HEK293 (cell line): Measurements from ENCODE around the gene PHF20.
A peak's percentile ranks its signal among the peaks of the same experiment; 100 is the strongest.

Source experiments
- CTCF ChIA-PET: fragments of 350-600 bp; formaldehyde crosslinking; extraction: SDS; loops from one replicate; lab custom pipeline; 2021; ENCODE audit warnings: antibody characterized with exemption; lab: Yijun Ruan, JAX
- POLR2A ChIA-PET: fragments of 300-600 bp; formaldehyde crosslinking; extraction: SDS; loops from one replicate; lab custom pipeline; 2020; ENCODE audit warnings: antibody characterized with exemption, inconsistent platforms; lab: Yijun Ruan, JAX
- H3K27ac ChIP-seq: fragments of 200-500 bp; sonication (Bioruptor generic); 2 replicates; pipeline ENCODE4 v1.5.1; 2014; ENCODE audit warnings: low read depth, low read length, control low read depth, inconsistent platforms; ENCODE audit errors: extremely low read depth
- H3K36me3 ChIP-seq, 2 experiments: fragments of 200-500 bp in 1 of 2; sonication (Bioruptor generic) in 1 of 2; 1 replicate in 1 of 2; 2 replicates in 1 of 2; pipeline ENCODE4 v1.5.1; 2014 to 2017; ENCODE audit warnings: inconsistent platforms in 2 of 2, low read length in 2 of 2; ENCODE audit not compliant: control insufficient read depth in 2 of 2, insufficient read depth in 1 of 2
- H3K4me1 ChIP-seq: fragments of 200-500 bp; sonication (Bioruptor generic); 2 replicates; pipeline ENCODE4 v1.5.1; 2014; ENCODE audit warnings: mild to moderate bottlenecking, low read length, inconsistent platforms; ENCODE audit not compliant: control insufficient read depth, insufficient read depth
- H3K4me3 ChIP-seq: 2 replicates; pipeline ENCODE4 v1.5.1; 2011; ENCODE audit warnings: low read depth, mild to moderate bottlenecking, control low read depth, low read length, moderate library complexity
- H3K9me3 ChIP-seq: fragments of 200-500 bp; sonication (Bioruptor generic); 2 replicates; pipeline ENCODE4 v1.5.1; 2014; ENCODE audit warnings: low read depth, low read length, inconsistent platforms; ENCODE audit not compliant: control insufficient read depth, insufficient read depth
- BCL11A ChIP-seq: fragments of 450-650 bp; formaldehyde crosslinking; IDR thresholded peaks from 2 replicates; pipeline ENCODE4 v1.5.1; 2016; ENCODE audit warnings: low read depth, missing biosample characterization, missing genetic modification characterization
- HOXA7 ChIP-seq: sonication (generic); formaldehyde crosslinking; IDR thresholded peaks from 2 replicates; pipeline ENCODE4 v1.8.1; 2022; ENCODE audit warnings: missing genetic modification reagents, borderline replicate concordance
- SCRT1 ChIP-seq: fragments of 450-650 bp; formaldehyde crosslinking; IDR thresholded peaks from 2 replicates; pipeline ENCODE4 v1.5.1; 2016; ENCODE audit warnings: missing biosample characterization, missing genetic modification characterization, borderline replicate concordance
- SCRT2 ChIP-seq: fragments of 450-650 bp; formaldehyde crosslinking; IDR thresholded peaks from 2 replicates; pipeline ENCODE4 v1.5.1; 2016; ENCODE audit warnings: missing biosample characterization, missing genetic modification characterization
- SETDB1 ChIP-seq: IDR thresholded peaks from one replicate; pipeline ENCODE4 v1.6.1; 2017; ENCODE audit warnings: mild to moderate bottlenecking, low read length, moderate library complexity, mixed read lengths; ENCODE audit not compliant: insufficient read length
- ZEB2 ChIP-seq: fragments of 450-650 bp; formaldehyde crosslinking; IDR thresholded peaks from 2 replicates; pipeline ENCODE4 v1.5.1; 2016; ENCODE audit warnings: missing biosample characterization, missing genetic modification characterization
- ZNF132 ChIP-seq: fragments of 450-650 bp; formaldehyde crosslinking; IDR thresholded peaks from 2 replicates; pipeline ENCODE4 v1.5.1; 2017; ENCODE audit warnings: missing biosample characterization, missing genetic modification characterization, borderline replicate concordance
- ZNF184 ChIP-seq: fragments of 450-650 bp; IDR thresholded peaks from 2 replicates; pipeline ENCODE4 v1.5.1; 2018; ENCODE audit warnings: missing biosample characterization, mild to moderate bottlenecking, missing genetic modification characterization
- ZNF214 ChIP-seq: fragments of 450-650 bp; formaldehyde crosslinking; IDR thresholded peaks from 2 replicates; pipeline ENCODE4 v1.5.1; 2017; ENCODE audit warnings: missing biosample characterization, mild to moderate bottlenecking, missing genetic modification characterization, borderline replicate concordance
- ZNF292 ChIP-seq: fragments of 450-650 bp; formaldehyde crosslinking; IDR thresholded peaks from 2 replicates; pipeline ENCODE4 v1.5.1; 2016; ENCODE audit warnings: low read depth, missing biosample characterization, missing genetic modification characterization, borderline replicate concordance
- ZNF664 ChIP-seq: fragments of 450-650 bp; formaldehyde crosslinking; IDR thresholded peaks from 2 replicates; pipeline ENCODE4 v1.5.1; 2016; ENCODE audit warnings: missing biosample characterization, missing genetic modification characterization
- TF ChIP-seq, protein P1 (sequence below): fragments of 450-650 bp; formaldehyde crosslinking; IDR thresholded peaks from 2 replicates; pipeline ENCODE4 v1.5.0; 2017; ENCODE audit warnings: missing biosample characterization, missing genetic modification characterization, borderline replicate concordance
- TF ChIP-seq, protein P2 (sequence below): fragments of 450-650 bp; formaldehyde crosslinking; IDR thresholded peaks from 2 replicates; pipeline ENCODE4 v1.5.1; 2016; ENCODE audit warnings: missing biosample characterization, missing genetic modification characterization, borderline replicate concordance
- TF ChIP-seq, protein P3 (sequence below): fragments of 450-650 bp; formaldehyde crosslinking; IDR thresholded peaks from 2 replicates; pipeline ENCODE4 v1.5.1; 2016; ENCODE audit warnings: missing biosample characterization, missing genetic modification characterization
- TF ChIP-seq, protein P4 (sequence below): fragments of 450-650 bp; formaldehyde crosslinking; IDR thresholded peaks from 2 replicates; pipeline ENCODE4 v1.5.1; 2016; ENCODE audit warnings: missing biosample characterization, missing genetic modification characterization, low read depth

PHF20 gene

DNA sequence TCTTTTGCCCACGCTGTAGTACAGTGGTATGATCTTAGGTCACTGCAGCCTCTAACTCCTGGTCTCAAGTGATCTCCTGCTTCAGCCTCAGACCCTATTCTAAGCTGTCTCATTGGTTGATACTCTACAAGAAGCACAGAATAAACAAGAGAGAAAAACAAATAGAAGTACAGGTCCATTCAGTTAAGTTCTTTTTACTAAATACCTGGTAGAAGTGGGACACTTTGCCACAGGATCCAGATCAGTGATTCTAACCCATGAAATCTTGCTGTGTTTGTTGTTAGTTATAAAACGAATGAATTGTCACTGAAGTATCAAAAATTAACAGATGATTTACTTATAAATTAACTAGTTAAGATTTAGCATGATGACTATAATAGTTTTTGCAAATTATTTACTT lies 105.8 kb downstream of the PHF20 start:
- Histone ChIP-seq H3K4me1 (peaks cover 6% of the 10 kb centered on the region; the same call in 1 of the 2 replicates), H3K9me3 (no peaks in the 10 kb centered on the region), H3K4me3 (no peak overlapping the region), H3K27ac (no peak overlapping the region), H3K36me3 (no peaks in the 10 kb centered on the region)
- ChIA-PET CTCF (no interaction called here), POLR2A (interaction anchor here (0.7 kb wide), 1 partner anchor 381 kb away, joined by 4 read pairs; no protein-coding TSS in a partner anchor)
- TF ChIP-seq, protein P1, sequence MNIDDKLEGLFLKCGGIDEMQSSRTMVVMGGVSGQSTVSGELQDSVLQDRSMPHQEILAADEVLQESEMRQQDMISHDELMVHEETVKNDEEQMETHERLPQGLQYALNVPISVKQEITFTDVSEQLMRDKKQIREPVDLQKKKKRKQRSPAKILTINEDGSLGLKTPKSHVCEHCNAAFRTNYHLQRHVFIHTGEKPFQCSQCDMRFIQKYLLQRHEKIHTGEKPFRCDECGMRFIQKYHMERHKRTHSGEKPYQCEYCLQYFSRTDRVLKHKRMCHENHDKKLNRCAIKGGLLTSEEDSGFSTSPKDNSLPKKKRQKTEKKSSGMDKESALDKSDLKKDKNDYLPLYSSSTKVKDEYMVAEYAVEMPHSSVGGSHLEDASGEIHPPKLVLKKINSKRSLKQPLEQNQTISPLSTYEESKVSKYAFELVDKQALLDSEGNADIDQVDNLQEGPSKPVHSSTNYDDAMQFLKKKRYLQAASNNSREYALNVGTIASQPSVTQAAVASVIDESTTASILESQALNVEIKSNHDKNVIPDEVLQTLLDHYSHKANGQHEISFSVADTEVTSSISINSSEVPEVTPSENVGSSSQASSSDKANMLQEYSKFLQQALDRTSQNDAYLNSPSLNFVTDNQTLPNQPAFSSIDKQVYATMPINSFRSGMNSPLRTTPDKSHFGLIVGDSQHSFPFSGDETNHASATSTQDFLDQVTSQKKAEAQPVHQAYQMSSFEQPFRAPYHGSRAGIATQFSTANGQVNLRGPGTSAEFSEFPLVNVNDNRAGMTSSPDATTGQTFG, result no peak
- TF ChIP-seq BCL11A (tag by site-specific recombination) (no peak), SETDB1 (no peak), ZNF184 (tag by site-specific recombination) (no peak), ZNF664 (no peak), ZNF292 (tag by site-specific recombination) (no peak), HOXA7 (CRISPR knock-in tag) (no peak), ZEB2 (tag by site-specific recombination) (no peak)
- TF ChIP-seq, protein P2, sequence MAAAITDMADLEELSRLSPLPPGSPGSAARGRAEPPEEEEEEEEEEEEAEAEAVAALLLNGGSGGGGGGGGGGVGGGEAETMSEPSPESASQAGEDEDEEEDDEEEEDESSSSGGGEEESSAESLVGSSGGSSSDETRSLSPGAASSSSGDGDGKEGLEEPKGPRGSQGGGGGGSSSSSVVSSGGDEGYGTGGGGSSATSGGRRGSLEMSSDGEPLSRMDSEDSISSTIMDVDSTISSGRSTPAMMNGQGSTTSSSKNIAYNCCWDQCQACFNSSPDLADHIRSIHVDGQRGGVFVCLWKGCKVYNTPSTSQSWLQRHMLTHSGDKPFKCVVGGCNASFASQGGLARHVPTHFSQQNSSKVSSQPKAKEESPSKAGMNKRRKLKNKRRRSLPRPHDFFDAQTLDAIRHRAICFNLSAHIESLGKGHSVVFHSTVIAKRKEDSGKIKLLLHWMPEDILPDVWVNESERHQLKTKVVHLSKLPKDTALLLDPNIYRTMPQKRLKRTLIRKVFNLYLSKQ (tag by site-specific recombination), result no peak
- TF ChIP-seq, protein P3, sequence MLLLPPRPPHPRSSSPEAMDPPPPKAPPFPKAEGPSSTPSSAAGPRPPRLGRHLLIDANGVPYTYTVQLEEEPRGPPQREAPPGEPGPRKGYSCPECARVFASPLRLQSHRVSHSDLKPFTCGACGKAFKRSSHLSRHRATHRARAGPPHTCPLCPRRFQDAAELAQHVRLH (tag by site-specific recombination), result no peak

DNA sequence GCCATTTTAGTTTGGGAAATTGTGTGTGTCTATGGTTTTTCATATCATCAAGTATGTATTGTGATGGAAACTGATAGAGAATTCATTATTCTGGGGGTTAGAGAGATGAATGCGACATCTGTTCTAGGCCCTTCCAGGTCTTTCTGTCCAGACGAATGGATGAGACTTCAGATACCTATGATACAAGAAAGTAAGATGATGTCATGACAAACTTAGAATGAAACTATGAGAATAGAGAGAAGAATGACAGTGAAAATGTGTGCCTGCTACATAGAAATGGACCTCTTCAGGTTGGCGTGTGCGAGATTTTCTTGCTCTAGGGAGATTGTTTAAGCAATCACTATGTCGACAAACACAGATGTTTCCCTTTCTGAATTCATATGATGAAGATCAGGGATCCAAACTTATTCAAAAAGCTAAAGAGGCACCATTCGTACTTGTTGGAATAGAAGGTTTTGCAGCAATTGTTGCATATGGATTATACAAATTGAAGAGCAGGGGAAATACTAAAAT lies 106.4 kb downstream of the PHF20 start:
- no peaks in the 10 kb centered on the region for H3K9me3 ChIP-seq
- H3K4me3 ChIP-seq, result no peak overlapping the region
- no peaks in the 10 kb centered on the region for H3K36me3 ChIP-seq
- ChIA-PET CTCF (no interaction called here), POLR2A (interaction anchor here (0.7 to 1.8 kb wide), 2 partner anchors 136 to 381 kb away, joined by 4 read pairs; partner anchors contain the start of gene RBM39)
- TF ChIP-seq, protein P4, sequence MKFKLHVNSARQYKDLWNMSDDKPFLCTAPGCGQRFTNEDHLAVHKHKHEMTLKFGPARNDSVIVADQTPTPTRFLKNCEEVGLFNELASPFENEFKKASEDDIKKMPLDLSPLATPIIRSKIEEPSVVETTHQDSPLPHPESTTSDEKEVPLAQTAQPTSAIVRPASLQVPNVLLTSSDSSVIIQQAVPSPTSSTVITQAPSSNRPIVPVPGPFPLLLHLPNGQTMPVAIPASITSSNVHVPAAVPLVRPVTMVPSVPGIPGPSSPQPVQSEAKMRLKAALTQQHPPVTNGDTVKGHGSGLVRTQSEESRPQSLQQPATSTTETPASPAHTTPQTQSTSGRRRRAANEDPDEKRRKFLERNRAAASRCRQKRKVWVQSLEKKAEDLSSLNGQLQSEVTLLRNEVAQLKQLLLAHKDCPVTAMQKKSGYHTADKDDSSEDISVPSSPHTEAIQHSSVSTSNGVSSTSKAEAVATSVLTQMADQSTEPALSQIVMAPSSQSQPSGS (tag by site-specific recombination), result peak; percentile 83
- TF ChIP-seq ZNF214, result no peak
- H3K27ac ChIP-seq, result no peak overlapping the region
- H3K4me1 ChIP-seq, result peaks cover 6% of the 10 kb centered on the region; the same call in 1 of the 2 replicates

DNA sequence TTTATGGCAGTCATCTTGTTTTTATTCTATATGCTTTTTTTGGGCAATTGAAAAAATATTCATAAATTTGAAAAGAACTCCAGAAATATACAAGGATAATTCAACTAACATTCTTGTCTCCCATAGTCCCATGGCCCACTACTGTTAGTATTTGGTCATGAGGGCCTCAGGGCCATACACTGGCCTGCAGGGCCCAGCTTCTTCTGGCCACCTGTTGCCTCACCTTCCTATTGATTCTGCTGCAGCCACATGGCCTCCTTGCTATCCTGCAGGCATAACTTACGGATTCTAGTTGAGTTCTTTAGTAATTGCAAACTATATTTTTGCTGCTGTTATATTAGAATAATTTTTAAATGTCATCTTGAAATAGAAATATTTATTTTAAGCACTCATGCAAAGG lies 109.9 kb downstream of the PHF20 start:
- CTCF ChIA-PET, result interaction anchor here (0.6 to 0.7 kb wide), 2 partner anchors 32 to 340 kb away, joined by 3 read pairs; partner anchors contain the start of gene ERGIC3
- POLR2A ChIA-PET, result interaction anchor here (0.6 to 3.9 kb wide), 2 partner anchors 139 to 201 kb away, joined by 3 to 28 read pairs; partner anchors contain the start of gene RBM39
- no peaks in the 10 kb centered on the region; the same call in 1 of the 2 replicates for H3K4me1 ChIP-seq
- no peak overlapping the region for H3K27ac ChIP-seq
- TF ChIP-seq SCRT2 (tag by site-specific recombination), result peak; percentile 91
- TF ChIP-seq ZNF132 (tag by site-specific recombination), result no peak
- TF ChIP-seq SCRT1 (tag by site-specific recombination), result peak; percentile 84; the same call in 1 of the 2 replicates
- peaks cover 0 to 3% of the 10 kb centered on the region in 2 experiments; a peak in 1 of 3 replicates for H3K36me3 ChIP-seq
- no peak overlapping the region for H3K4me3 ChIP-seq
- H3K9me3 ChIP-seq, result no peaks in the 10 kb centered on the region
